Left lung (tissue), 10 donors: ENCODE results near the gene PROSER1. TPM values are rescaled to one million over a fixed set of nuclear protein-coding genes. Genes with fewer than 3 reads are reported as not detected.

Source experiments
- ATAC-seq: fragments of 200-7000 bp; cut with Tn5 transposase; one replicate; pipeline ENCODE4 v1.9.1; 2020; ENCODE audit warnings: moderate library complexity
- DNase-seq, 4 donors: peaks; one replicate each; pipeline ENCODE4 v3.0.0-alpha.2; 2013 to 2020
- H3K27ac ChIP-seq, 2 donors: fragments of 200-600 bp; sonication (generic) in 1 of 2; one replicate each; pipeline versions ENCODE4 v1.5.0 to v1.8.0; 2020 to 2021
- H3K27me3 ChIP-seq, 2 donors: fragments of 200-600 bp; sonication (generic) in 1 of 2; one replicate each; pipeline versions ENCODE4 v1.5.0 to v1.8.0; 2020 to 2021
- H3K36me3 ChIP-seq, 2 donors: fragments of 200-600 bp; sonication (generic) in 1 of 2; one replicate each; pipeline versions ENCODE4 v1.5.0 to v1.8.0; 2020 to 2021
- H3K4me1 ChIP-seq, 2 donors: fragments of 200-600 bp; one replicate each; pipeline ENCODE4 v1.8.0; 2021
- H3K4me3 ChIP-seq, 2 donors: fragments of 200-600 bp; sonication (generic) in 1 of 2; one replicate each; pipeline versions ENCODE4 v1.5.0 to v1.8.0; 2020 to 2021; ENCODE audit warnings: mild to moderate bottlenecking in 1 of 2
- H3K9me3 ChIP-seq, 2 donors: fragments of 200-600 bp; sonication (generic) in 1 of 2; one replicate each; pipeline versions ENCODE4 v1.5.0 to v1.8.0; 2020 to 2021
- intact Hi-C, 2 donors: fragments of 100-400 bp; cut with DNase I; formaldehyde crosslinking; loops; one replicate each; pipeline versions ENCODE4 v1.11.2 to v1.14.2; 2022
- polyA plus RNA-seq, 6 donors: library from polyadenylated mRNA; unstranded; fragments of 120-200 nt; gene quantifications; one replicate each; pipeline ENCODE4 v1.2.1, GENCODE V29; 2013; ENCODE audit not compliant: insufficient read length in 6 of 6
- total RNA-seq, 2 donors: library from RNA; stranded (reverse); fragmentation: NEBNext Ultra II Directional; extraction: Animal tissue kit (Norgen Biotek cat#: 25700); gene quantifications; one replicate each; pipeline ENCODE4 v1.2.1, GENCODE V29; 2021
- TF ChIP-seq, protein P1 (sequence below), 2 donors: fragments of 200-600 bp; sonication (generic) in 1 of 2; IDR thresholded peaks; one replicate each; pipeline versions ENCODE4 v1.5.0 to v1.8.0; 2021; ENCODE audit warnings: antibody characterized with exemption in 2 of 2
- donor health status: DM: no; HTN: yes; CAD: no.
- donor health status: DM: no; HTN: no; CAD: no.

The PROSER1 gene
- total and polyA plus RNA-seq, 8 donors, result 28.3 to 54.0 (median 43.0) TPM

DNA sequence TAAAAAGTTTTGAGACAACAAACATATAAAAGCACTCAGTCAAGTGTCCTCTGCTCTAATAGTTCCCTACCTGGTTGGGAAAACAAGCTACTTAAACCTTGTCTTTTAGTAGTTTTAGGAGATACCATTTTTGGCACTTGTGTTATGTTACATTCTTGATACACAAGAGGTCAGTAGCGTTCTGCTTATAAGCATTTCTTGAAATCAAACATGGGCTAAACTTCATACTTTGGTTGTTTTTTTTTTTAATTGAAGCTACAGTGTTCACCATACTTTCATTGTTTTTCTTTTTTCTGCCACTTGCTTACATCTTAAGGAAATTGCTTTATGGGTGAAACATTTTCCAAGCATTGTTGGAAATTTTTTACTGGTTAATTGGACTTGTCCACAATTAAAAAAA, 13.3 kb upstream of the PROSER1 start:
- H3K27me3 ChIP-seq, result no peaks in the 10 kb centered on the region
- intact Hi-C loops, result loop anchor here in 1 of 2 donors (10.0 kb wide), 1 partner anchor 564 kb away; no protein-coding TSS in a partner anchor
- TF ChIP-seq, protein P1, sequence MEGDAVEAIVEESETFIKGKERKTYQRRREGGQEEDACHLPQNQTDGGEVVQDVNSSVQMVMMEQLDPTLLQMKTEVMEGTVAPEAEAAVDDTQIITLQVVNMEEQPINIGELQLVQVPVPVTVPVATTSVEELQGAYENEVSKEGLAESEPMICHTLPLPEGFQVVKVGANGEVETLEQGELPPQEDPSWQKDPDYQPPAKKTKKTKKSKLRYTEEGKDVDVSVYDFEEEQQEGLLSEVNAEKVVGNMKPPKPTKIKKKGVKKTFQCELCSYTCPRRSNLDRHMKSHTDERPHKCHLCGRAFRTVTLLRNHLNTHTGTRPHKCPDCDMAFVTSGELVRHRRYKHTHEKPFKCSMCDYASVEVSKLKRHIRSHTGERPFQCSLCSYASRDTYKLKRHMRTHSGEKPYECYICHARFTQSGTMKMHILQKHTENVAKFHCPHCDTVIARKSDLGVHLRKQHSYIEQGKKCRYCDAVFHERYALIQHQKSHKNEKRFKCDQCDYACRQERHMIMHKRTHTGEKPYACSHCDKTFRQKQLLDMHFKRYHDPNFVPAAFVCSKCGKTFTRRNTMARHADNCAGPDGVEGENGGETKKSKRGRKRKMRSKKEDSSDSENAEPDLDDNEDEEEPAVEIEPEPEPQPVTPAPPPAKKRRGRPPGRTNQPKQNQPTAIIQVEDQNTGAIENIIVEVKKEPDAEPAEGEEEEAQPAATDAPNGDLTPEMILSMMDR (IDR thresholded peaks at IDR 0.05), result peak in 1 of 2 donors; percentile 21
- no peak overlapping the region for H3K27ac ChIP-seq
- H3K4me3 ChIP-seq, result no peak overlapping the region
- ATAC-seq (peak; percentile 59), DNase-seq (peak in 1 of 4 donors; percentile 56)
- H3K9me3 ChIP-seq, result peaks cover 0 to 2% of the 10 kb centered on the region in 2 donors
- peaks cover 0 to 6% of the 10 kb centered on the region in 2 donors for H3K36me3 ChIP-seq
- no peaks in the 10 kb centered on the region for H3K4me1 ChIP-seq

DNA sequence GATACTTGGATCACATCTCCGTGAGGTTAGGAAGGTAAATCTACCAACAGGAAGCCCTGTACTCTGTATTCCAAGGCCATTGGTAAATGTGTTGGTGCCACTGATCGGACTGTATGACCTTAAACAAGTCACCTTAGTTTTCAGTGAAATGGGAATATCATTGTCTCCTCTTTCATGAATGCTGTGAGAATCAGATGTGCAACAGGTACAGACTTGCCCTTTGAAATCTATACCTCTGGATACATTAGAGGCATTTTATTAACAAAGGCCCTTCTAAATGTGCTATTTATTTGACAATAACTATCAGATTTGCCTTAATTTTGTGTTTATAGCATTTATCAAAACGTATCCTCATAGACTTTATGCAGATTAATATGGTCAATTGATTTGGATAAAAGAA, 11.4 kb upstream of the PROSER1 start:
- no peaks in the 10 kb centered on the region for H3K27me3 ChIP-seq
- TF ChIP-seq, protein P1 (IDR thresholded peaks at IDR 0.05), result no peak
- H3K27ac ChIP-seq, result no peak overlapping the region
- intact Hi-C loops, result no loop called here
- H3K36me3 ChIP-seq, result peaks cover 0 to 14% of the 10 kb centered on the region in 2 donors
- DNase-seq (no peak), ATAC-seq (no peak)
- H3K4me1 ChIP-seq, result no peaks in the 10 kb centered on the region
- no peak overlapping the region for H3K4me3 ChIP-seq
- H3K9me3 ChIP-seq, result no peaks in the 10 kb centered on the region

DNA sequence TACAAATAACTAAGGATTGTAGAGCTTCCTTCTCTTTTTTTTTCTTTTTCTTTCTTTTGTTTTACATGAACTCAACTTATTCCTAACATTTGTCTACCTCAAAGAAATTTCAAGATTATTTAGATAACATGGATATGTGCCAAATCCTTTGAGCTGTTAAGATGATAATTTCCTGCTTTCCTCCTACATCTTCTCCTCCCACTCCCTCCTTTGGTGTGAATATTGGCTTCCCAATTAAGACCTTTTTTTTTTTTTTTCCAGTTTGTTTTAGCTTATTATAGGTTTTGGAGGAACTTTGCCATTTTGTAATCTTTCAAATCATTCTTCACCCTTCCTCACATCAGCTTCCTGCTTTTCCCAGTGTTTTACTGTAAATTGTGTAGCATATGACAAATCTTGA, 10.9 kb upstream of the PROSER1 start:
- DNase-seq, result no peak
- Histone ChIP-seq H3K4me1 (no peaks in the 10 kb centered on the region), H3K27me3 (no peaks in the 10 kb centered on the region), H3K9me3 (no peaks in the 10 kb centered on the region), H3K36me3 (peaks cover 0 to 14% of the 10 kb centered on the region in 2 donors), H3K4me3 (no peak overlapping the region), H3K27ac (no peak overlapping the region)
- intact Hi-C loops, result no loop called here
- ATAC-seq, result no peak
- TF ChIP-seq, protein P1 (IDR thresholded peaks at IDR 0.05), result no peak

DNA sequence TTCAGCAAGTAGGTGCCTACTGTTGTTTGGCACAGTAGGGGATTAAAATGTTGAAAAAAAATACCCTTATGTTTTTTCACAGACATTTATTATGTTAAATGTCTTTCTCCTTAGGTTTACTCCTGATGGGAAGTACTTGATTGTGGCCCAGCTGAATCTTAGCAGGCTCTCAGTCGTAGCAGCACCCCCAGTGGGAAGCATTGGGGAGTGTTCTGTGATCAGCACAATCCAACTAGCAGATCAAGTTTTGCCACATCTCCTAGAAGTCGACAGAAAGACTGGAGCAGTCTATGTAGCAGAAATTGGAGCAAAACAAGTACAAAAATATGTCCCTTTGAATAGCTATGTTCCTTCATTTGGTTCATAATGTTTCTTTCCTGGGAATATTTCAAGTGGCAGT, 9.7 kb upstream of the PROSER1 start:
- H3K4me3 ChIP-seq, result no peak overlapping the region
- no peaks in the 10 kb centered on the region for H3K9me3 ChIP-seq
- no peak overlapping the region for H3K27ac ChIP-seq
- peak; percentile 52 for ATAC-seq
- TF ChIP-seq, protein P1 (IDR thresholded peaks at IDR 0.05), result no peak
- peaks cover 0 to 17% of the 10 kb centered on the region in 2 donors for H3K36me3 ChIP-seq
- peak in 1 of 4 donors; percentile 52 for DNase-seq
- no peaks in the 10 kb centered on the region for H3K27me3 ChIP-seq
- intact Hi-C loops, result no loop called here
- no peaks in the 10 kb centered on the region for H3K4me1 ChIP-seq

DNA sequence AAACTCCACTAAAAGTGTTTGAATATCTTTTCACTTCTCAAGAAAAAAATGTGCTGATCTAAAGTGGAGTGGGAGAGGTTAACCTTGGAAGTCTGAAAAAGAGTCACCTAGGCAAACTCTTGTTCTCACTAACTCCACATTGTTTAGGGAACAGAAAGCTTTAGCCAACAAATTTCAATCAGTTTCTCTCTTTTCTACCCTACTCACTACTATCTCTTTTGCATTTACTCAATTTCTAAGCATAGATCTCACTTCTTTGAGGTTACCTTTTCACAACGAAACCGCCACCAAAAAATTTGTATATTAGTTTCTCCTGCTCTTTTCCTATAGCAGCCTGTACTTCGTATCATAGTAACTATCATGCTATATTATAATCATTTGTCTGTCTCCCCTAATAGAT, 6.6 kb upstream of the PROSER1 start:
- no peak overlapping the region for H3K4me3 ChIP-seq
- ATAC-seq, result no peak
- intact Hi-C loops, result no loop called here

More for the DNA sequence above, 6.6 kb upstream of the PROSER1 start:
- Histone ChIP-seq H3K9me3 (no peaks in the 10 kb centered on the region), H3K27ac (no peak overlapping the region), H3K36me3 (peaks cover 0 to 17% of the 10 kb centered on the region in 2 donors), H3K4me1 (peaks cover 0 to 16% of the 10 kb centered on the region in 2 donors), H3K27me3 (no peaks in the 10 kb centered on the region)
- no peak for DNase-seq
- TF ChIP-seq, protein P1 (IDR thresholded peaks at IDR 0.05), result no peak
